ENCODE measurements around the gene RNASEH1.
"Not testable (repeated sequence)": the region's sequence is repeated elsewhere in the genome, so short reads cannot be mapped to it uniquely, and the experiment has no call there.

Gene RNASEH1

DNA sequence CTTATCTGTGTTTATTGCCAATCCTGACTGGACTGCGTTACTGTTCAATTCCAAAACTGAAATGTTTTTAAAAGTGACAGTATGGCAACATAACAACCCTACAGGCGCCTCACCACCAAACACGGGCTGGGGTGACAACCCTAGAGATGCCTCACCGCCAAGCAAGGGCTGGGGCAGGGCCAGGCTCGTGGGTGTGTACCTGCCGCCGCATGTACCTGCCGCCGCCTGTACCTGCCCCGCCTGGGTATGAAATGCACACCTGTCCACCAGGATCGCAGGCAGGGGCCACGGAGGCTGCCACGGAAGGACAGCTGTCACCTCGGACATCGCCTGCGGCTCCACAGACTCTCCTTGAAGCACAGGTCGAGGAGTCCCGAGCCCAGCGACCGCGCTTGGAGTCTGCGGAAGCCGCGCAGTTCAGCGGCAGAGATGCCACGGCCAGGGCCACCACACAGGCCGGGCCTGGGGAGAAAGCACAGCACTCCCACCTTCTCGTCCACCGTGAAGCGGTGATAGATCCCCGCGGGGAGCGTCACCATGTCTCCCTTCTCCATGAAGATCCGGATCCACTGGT, 57.7 kb downstream of the RNASEH1 start:
- TF ChIP-seq, protein P1, sequence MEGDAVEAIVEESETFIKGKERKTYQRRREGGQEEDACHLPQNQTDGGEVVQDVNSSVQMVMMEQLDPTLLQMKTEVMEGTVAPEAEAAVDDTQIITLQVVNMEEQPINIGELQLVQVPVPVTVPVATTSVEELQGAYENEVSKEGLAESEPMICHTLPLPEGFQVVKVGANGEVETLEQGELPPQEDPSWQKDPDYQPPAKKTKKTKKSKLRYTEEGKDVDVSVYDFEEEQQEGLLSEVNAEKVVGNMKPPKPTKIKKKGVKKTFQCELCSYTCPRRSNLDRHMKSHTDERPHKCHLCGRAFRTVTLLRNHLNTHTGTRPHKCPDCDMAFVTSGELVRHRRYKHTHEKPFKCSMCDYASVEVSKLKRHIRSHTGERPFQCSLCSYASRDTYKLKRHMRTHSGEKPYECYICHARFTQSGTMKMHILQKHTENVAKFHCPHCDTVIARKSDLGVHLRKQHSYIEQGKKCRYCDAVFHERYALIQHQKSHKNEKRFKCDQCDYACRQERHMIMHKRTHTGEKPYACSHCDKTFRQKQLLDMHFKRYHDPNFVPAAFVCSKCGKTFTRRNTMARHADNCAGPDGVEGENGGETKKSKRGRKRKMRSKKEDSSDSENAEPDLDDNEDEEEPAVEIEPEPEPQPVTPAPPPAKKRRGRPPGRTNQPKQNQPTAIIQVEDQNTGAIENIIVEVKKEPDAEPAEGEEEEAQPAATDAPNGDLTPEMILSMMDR (IDR thresholded peaks at IDR 0.05; ENCODE audit: low read depth, low read length, poor library complexity, severe bottlenecking), result no peak
- TF ChIP-seq EZH2phosphoT487 (IDR thresholded peaks at IDR 0.05; ENCODE audit: borderline replicate concordance, low read length), result no peak
- Histone ChIP-seq H3K9me2 (replicated peaks; ENCODE audit: control insufficient read depth, low read length) (no peaks in the 10 kb centered on the region), H3K4me3 (ENCODE audit: low read length) (no peak overlapping the region), H3K4me2 (ENCODE audit: low read length) (no peak overlapping the region), H3F3A (ENCODE audit: control insufficient read depth, insufficient read depth) (no peaks in the 10 kb centered on the region), H3K27ac (ENCODE audit: low read depth, low read length) (no peak overlapping the region), H3K27me3 (ENCODE audit: control insufficient read depth, low read length) (no peaks in the 10 kb centered on the region), H3K79me2 (ENCODE audit: control insufficient read depth, low read length) (no peaks in the 10 kb centered on the region), H3K9me3 (ENCODE audit: control insufficient read depth, insufficient read depth, low read length) (no peaks in the 10 kb centered on the region), H4K20me1 (ENCODE audit: control insufficient read depth, insufficient read depth, low read depth, low read length) (no peaks in the 10 kb centered on the region), H3K36me3 (ENCODE audit: control insufficient read depth, low read length) (peaks cover 44% of the 10 kb centered on the region), H3K4me1 (ENCODE audit: control insufficient read depth, low read length) (no peaks in the 10 kb centered on the region)

DNA sequence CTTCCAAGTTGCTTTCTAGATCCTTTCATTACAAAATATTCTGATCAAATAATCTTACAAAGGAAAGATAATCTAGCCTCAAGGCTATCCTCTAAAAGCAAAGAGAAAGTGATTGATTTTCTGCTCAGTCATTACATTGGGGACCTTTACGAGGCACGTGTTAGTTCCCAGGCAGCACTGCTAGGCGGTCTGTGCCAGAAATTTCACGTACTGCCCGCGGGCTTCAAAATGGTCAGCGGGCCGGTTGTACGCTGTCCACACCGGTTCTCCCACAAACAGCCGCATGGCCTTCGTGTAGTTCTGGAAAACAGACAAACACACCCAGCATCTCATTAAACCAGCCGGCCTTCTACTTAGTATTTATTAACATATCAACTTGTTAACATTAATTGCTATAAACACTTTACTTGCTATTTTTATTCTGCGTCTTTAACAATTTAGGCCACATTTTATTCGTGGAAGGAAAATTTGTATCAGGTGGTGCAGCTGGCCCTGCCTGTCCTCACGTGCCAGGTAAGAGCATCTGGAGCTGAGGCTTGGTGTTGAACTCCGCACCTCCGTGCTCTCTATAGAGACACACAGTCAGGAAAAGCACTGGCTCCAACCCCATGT, 59.2 kb downstream of the RNASEH1 start:
- H4K20me1 ChIP-seq (ENCODE audit: control insufficient read depth, insufficient read depth, low read depth, low read length), result no peaks in the 10 kb centered on the region
- H3K27me3 ChIP-seq (ENCODE audit: control insufficient read depth, low read length), result no peaks in the 10 kb centered on the region
- no peaks in the 10 kb centered on the region for H3K4me1 ChIP-seq (ENCODE audit: control insufficient read depth, low read length)
- peaks cover 36% of the 10 kb centered on the region for H3K36me3 ChIP-seq (ENCODE audit: control insufficient read depth, low read length)
- H3K79me2 ChIP-seq (ENCODE audit: control insufficient read depth, low read length), result no peaks in the 10 kb centered on the region
- no peaks in the 10 kb centered on the region for H3K9me3 ChIP-seq (ENCODE audit: control insufficient read depth, insufficient read depth, low read length)
- H3K4me3 ChIP-seq (ENCODE audit: low read length), result no peak overlapping the region
- no peak overlapping the region for H3K27ac ChIP-seq (ENCODE audit: low read depth, low read length)
- TF ChIP-seq, protein P1 (IDR thresholded peaks at IDR 0.05; ENCODE audit: low read depth, low read length, poor library complexity, severe bottlenecking), result no peak
- TF ChIP-seq EZH2phosphoT487 (IDR thresholded peaks at IDR 0.05; ENCODE audit: borderline replicate concordance, low read length), result no peak
- no peak overlapping the region for H3K4me2 ChIP-seq (ENCODE audit: low read length)
- no peaks in the 10 kb centered on the region for H3F3A ChIP-seq (ENCODE audit: control insufficient read depth, insufficient read depth)
- no peaks in the 10 kb centered on the region for H3K9me2 ChIP-seq (replicated peaks; ENCODE audit: control insufficient read depth, low read length)

DNA sequence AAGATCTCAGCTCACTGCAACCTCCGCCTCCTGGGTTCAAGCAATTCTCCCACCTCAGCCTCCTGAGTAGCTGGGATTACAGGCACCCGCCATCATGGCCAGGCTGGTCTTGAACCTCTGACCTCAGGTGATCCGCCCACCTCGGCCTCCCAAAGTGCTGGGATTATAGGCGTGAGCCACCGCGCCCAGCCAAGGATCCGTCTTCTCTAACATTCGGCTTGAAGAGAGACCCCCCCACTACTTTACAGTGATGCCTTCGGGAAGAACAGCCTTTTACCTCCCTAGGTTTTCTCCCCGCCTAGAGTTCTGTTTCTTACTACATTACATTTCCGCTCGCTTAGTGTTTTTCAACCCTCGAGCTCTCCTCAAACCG, 61.4 kb downstream of the RNASEH1 start:
- not testable (repeated sequence) for H3K27ac ChIP-seq (ENCODE audit: low read depth, low read length); H4K20me1 ChIP-seq (ENCODE audit: control insufficient read depth, insufficient read depth, low read depth, low read length); H3F3A ChIP-seq (ENCODE audit: control insufficient read depth, insufficient read depth); H3K79me2 ChIP-seq (ENCODE audit: control insufficient read depth, low read length); H3K4me1 ChIP-seq (ENCODE audit: control insufficient read depth, low read length); H3K27me3 ChIP-seq (ENCODE audit: control insufficient read depth, low read length); H3K4me3 ChIP-seq (ENCODE audit: low read length); H3K4me2 ChIP-seq (ENCODE audit: low read length); H3K9me2 ChIP-seq (replicated peaks; ENCODE audit: control insufficient read depth, low read length); H3K9me3 ChIP-seq (ENCODE audit: control insufficient read depth, insufficient read depth, low read length)
- H3K36me3 ChIP-seq (ENCODE audit: control insufficient read depth, low read length), result peaks cover 28% of the 10 kb centered on the region

Data from DOHH2 (cell line).